ENCODE results near the gene CSPG4. TPM values are rescaled to one million over a fixed set of nuclear protein-coding genes. Genes with fewer than 3 reads are reported as not detected.

The CSPG4 gene
- total RNA-seq, 1 experiment from 2014 or later: not detected

DNA sequence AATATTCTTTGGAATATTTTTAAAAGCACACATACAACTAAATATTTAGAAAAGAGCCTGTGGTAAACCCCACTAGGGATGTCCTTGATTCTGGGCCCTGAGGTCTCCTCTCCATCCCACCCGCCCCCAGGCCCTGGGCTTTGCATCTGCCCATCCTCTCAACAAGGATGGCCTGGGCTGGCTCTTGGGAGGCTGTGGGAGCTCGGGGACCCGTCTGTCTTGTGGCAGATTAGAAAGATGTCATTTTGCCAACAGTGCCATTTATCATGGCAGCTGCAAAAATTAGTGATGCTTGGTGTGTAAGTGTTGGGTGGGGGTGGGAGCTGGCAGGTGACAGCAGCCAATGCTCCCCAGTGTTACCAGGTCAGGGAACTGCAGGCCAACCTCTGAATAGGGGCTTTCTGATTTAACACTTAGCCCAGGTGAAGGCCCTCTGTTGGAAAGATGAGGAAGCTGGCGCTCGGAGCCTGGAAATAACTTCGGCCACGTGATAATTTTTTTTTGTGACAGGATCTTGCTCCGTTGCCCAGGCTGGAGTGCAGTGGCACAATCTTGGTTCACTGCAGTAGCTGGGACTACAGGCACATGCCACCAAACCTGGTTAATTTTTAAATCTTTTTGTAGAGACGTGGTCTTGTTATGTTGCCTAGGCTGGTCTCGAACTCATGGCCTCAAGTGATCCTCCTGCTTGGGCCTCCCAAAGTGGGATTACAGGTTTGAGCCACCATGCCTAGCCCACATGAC, 16.9 kb upstream of the CSPG4 start:
- Histone ChIP-seq H3K9me3 (ENCODE audit: low read length) (no peaks in the 10 kb centered on the region), H3K4me3 (ENCODE audit: low read length) (no peak overlapping the region), H3K27me3 (ENCODE audit: low read length) (no peaks in the 10 kb centered on the region), H2AFZ (ENCODE audit: low read length) (no peak overlapping the region), H3K4me2 (ENCODE audit: low read depth, low read length, poor library complexity, severe bottlenecking) (no peak overlapping the region), H4K20me1 (ENCODE audit: insufficient read depth, low read depth, low read length) (no peaks in the 10 kb centered on the region), H3K9ac (ENCODE audit: low read length) (no peak overlapping the region), H3K27ac (ENCODE audit: low read length) (no peak overlapping the region), H3K36me3 (ENCODE audit: insufficient read depth, low read length) (no peaks in the 10 kb centered on the region), H3K9me2 (replicated peaks; ENCODE audit: insufficient read depth, low read length) (no peaks in the 10 kb centered on the region), H3K4me1 (ENCODE audit: low read length) (0 out of 2 replicates have a peak, but pooled peaks cover 2% of the 10 kb centered on the region), H3K79me2 (ENCODE audit: low read length) (no peaks in the 10 kb centered on the region)
- DNase-seq: no peak

GRCh38 chr15:75727851-75728715, 15.4 kb upstream of the CSPG4 start:
- no peak overlapping the region for H3K4me2 ChIP-seq (ENCODE audit: low read depth, low read length, poor library complexity, severe bottlenecking)
- no peaks in the 10 kb centered on the region for H4K20me1 ChIP-seq (ENCODE audit: insufficient read depth, low read depth, low read length)
- H3K9ac ChIP-seq (ENCODE audit: low read length): no peak overlapping the region
- peak; percentile 88 for DNase-seq
- H3K27ac ChIP-seq (ENCODE audit: low read length): no peak overlapping the region
- H2AFZ ChIP-seq (ENCODE audit: low read length): no peak overlapping the region
- 0 out of 2 replicates have a peak, but pooled peaks cover 2% of the 10 kb centered on the region for H3K4me1 ChIP-seq (ENCODE audit: low read length)
- no peaks in the 10 kb centered on the region for H3K36me3 ChIP-seq (ENCODE audit: insufficient read depth, low read length)
- no peaks in the 10 kb centered on the region for H3K9me2 ChIP-seq (replicated peaks; ENCODE audit: insufficient read depth, low read length)
- H3K27me3 ChIP-seq (ENCODE audit: low read length): no peaks in the 10 kb centered on the region
- no peaks in the 10 kb centered on the region for H3K9me3 ChIP-seq (ENCODE audit: low read length)
- no peak overlapping the region for H3K4me3 ChIP-seq (ENCODE audit: low read length)
- H3K79me2 ChIP-seq (ENCODE audit: low read length): no peaks in the 10 kb centered on the region

GRCh38 chr15:75727031-75727531, 14.4 kb upstream of the CSPG4 start:
- Histone ChIP-seq H3K9ac (ENCODE audit: low read length) (no peak overlapping the region), H3K9me3 (ENCODE audit: low read length) (no peaks in the 10 kb centered on the region), H2AFZ (ENCODE audit: low read length) (no peak overlapping the region), H3K4me2 (ENCODE audit: low read depth, low read length, poor library complexity, severe bottlenecking) (no peak overlapping the region), H3K4me1 (ENCODE audit: low read length) (no peaks in the 10 kb centered on the region), H3K27ac (ENCODE audit: low read length) (no peak overlapping the region), H4K20me1 (ENCODE audit: insufficient read depth, low read depth, low read length) (no peaks in the 10 kb centered on the region), H3K79me2 (ENCODE audit: low read length) (no peaks in the 10 kb centered on the region), H3K27me3 (ENCODE audit: low read length) (no peaks in the 10 kb centered on the region), H3K4me3 (ENCODE audit: low read length) (no peak overlapping the region), H3K9me2 (replicated peaks; ENCODE audit: insufficient read depth, low read length) (no peaks in the 10 kb centered on the region), H3K36me3 (ENCODE audit: insufficient read depth, low read length) (no peaks in the 10 kb centered on the region)
- DNase-seq: no peak

- no peak overlapping the region for H3K27ac ChIP-seq (ENCODE audit: low read length)
- H3K27me3 ChIP-seq (ENCODE audit: low read length): no peaks in the 10 kb centered on the region
- no peak overlapping the region for H2AFZ ChIP-seq (ENCODE audit: low read length)
- H3K9me3 ChIP-seq (ENCODE audit: low read length): no peaks in the 10 kb centered on the region
- H3K9ac ChIP-seq (ENCODE audit: low read length): no peak overlapping the region
- H3K4me1 ChIP-seq (ENCODE audit: low read length): no peaks in the 10 kb centered on the region; the same call in 1 of the 2 replicates
- no peaks in the 10 kb centered on the region for H4K20me1 ChIP-seq (ENCODE audit: insufficient read depth, low read depth, low read length)
- no peak overlapping the region for H3K4me3 ChIP-seq (ENCODE audit: low read length)
- H3K9me2 ChIP-seq (replicated peaks; ENCODE audit: insufficient read depth, low read length): no peaks in the 10 kb centered on the region
- no peak for DNase-seq
- no peaks in the 10 kb centered on the region for H3K79me2 ChIP-seq (ENCODE audit: low read length)
- no peak overlapping the region for H3K4me2 ChIP-seq (ENCODE audit: low read depth, low read length, poor library complexity, severe bottlenecking)
- H3K36me3 ChIP-seq (ENCODE audit: insufficient read depth, low read length): no peaks in the 10 kb centered on the region
These were observed 13.3 kb upstream of the CSPG4 start for GRCh38 chr15:75725719-75726607.

DNA sequence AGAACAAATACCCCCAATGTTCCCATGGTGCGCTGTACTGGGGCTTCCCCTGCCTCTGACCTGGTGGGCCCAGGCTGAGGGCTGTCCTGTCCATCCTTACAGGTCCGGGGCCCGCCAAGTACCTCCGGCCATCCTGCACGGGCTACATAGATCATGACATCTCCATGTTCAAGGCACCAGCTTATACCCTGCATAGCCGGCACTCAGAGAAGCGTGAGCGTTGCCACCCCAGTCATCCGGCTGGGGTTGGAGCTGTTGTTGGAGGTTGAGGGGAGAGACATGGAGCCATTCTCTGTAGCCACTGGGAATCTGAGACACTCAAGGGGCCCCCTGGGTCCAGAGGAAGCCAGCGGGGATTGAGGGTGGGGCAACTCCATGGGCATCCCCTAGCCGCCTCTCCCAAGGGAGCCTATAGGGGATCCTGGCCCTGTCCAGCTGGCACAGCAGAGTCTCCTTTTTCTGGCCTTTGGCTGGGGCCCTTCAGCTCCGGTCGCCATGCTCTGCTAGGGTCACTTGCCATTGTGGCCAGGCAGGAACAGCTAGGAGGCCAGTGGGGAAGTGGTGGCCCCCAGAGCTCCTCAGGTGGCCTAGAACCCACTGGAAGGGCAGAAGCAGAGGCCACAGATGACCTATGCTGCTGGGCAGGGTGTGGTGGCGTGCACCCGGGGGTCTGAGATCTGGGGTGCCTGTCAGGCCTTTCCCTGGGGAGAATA, 12.5 kb upstream of the CSPG4 start:
- Histone ChIP-seq H3K9me2 (replicated peaks; ENCODE audit: insufficient read depth, low read length) (no peaks in the 10 kb centered on the region), H3K36me3 (ENCODE audit: insufficient read depth, low read length) (no peaks in the 10 kb centered on the region), H3K27me3 (ENCODE audit: low read length) (no peaks in the 10 kb centered on the region), H3K9me3 (ENCODE audit: low read length) (no peaks in the 10 kb centered on the region), H3K4me3 (ENCODE audit: low read length) (no peak overlapping the region), H3K4me1 (ENCODE audit: low read length) (no peaks in the 10 kb centered on the region; the same call in 1 of the 2 replicates), H3K27ac (ENCODE audit: low read length) (no peak overlapping the region), H2AFZ (ENCODE audit: low read length) (no peak overlapping the region), H3K9ac (ENCODE audit: low read length) (no peak overlapping the region), H4K20me1 (ENCODE audit: insufficient read depth, low read depth, low read length) (no peaks in the 10 kb centered on the region), H3K4me2 (ENCODE audit: low read depth, low read length, poor library complexity, severe bottlenecking) (no peak overlapping the region), H3K79me2 (ENCODE audit: low read length) (no peaks in the 10 kb centered on the region)
- no peak for DNase-seq

- H3K9me3 ChIP-seq (ENCODE audit: low read length): no peaks in the 10 kb centered on the region
- DNase-seq: peak; percentile 62
- no peaks in the 10 kb centered on the region for H4K20me1 ChIP-seq (ENCODE audit: insufficient read depth, low read depth, low read length)
- H3K9ac ChIP-seq (ENCODE audit: low read length): no peak overlapping the region
- no peaks in the 10 kb centered on the region for H3K27me3 ChIP-seq (ENCODE audit: low read length)
- H3K4me2 ChIP-seq (ENCODE audit: low read depth, low read length, poor library complexity, severe bottlenecking): no peak overlapping the region
- no peaks in the 10 kb centered on the region; the same call in 1 of the 2 replicates for H3K4me1 ChIP-seq (ENCODE audit: low read length)
- no peaks in the 10 kb centered on the region for H3K36me3 ChIP-seq (ENCODE audit: insufficient read depth, low read length)
- no peaks in the 10 kb centered on the region for H3K9me2 ChIP-seq (replicated peaks; ENCODE audit: insufficient read depth, low read length)
- no peaks in the 10 kb centered on the region for H3K79me2 ChIP-seq (ENCODE audit: low read length)
- no peak overlapping the region for H2AFZ ChIP-seq (ENCODE audit: low read length)
- H3K4me3 ChIP-seq (ENCODE audit: low read length): no peak overlapping the region
- no peak overlapping the region for H3K27ac ChIP-seq (ENCODE audit: low read length)
These were observed 11.4 kb upstream of the CSPG4 start for GRCh38 chr15:75723847-75724660.
